ENCODE data around the gene SSBP4. TPM values are rescaled to one million over a fixed set of nuclear protein-coding genes. Genes with fewer than 3 reads are reported as not detected.
A peak's percentile ranks its signal among the peaks of the same experiment; 100 is the strongest.

Gene SSBP4
- total and polyA plus RNA-seq, 2 experiments from 2014 or later, result 44.4 to 52.0 TPM

- TF ChIP-seq CTCF (conservative IDR thresholded peaks at IDR 0.05; ENCODE audit: low read depth in 2 of 2), result no peak
- no peak for TF ChIP-seq REST (IDR thresholded peaks at IDR 0.05; ENCODE audit: unreplicated experiment)
Measured at GRCh38 chr19:18416778-18417249, 2.4 kb upstream of the SSBP4 start (continued).

GRCh38 chr19:18417250-18418028 lies 1.8 kb upstream of the SSBP4 start:
- Mint-ChIP-seq H3K9me3 (no peaks in the 10 kb centered on the region), H3K36me3 (ENCODE audit: low read depth) (no peaks in the 10 kb centered on the region), H3K27me3 (ENCODE audit: insufficient read depth, low read depth, poor library complexity) (peaks cover 54% of the 10 kb centered on the region), H3K4me1 (peaks cover 33% of the 10 kb centered on the region), H3K4me3 (peak overlapping the region; percentile 75), H3K27ac (peak overlapping the region; percentile 37; the same call in 1 of the 2 replicates)
- Histone ChIP-seq H3K27me3 (ENCODE audit: insufficient read depth) (peaks cover 39% of the 10 kb centered on the region), H3K79me2 (replicated peaks; ENCODE audit: insufficient read depth) (no peaks in the 10 kb centered on the region), H3K9me2 (ENCODE audit: insufficient read depth) (no peaks in the 10 kb centered on the region), H3F3A (replicated peaks; ENCODE audit: low read depth) (peaks cover 24% of the 10 kb centered on the region), H3K4me3 (peak overlapping the region; percentile 73), H3K4me2 (peak overlapping the region; percentile 97), H3K27ac (ENCODE audit: low read depth) (0 out of 2 replicates have a peak overlapping the region, but pooled peaks have one; percentile 63), H2AFZ (peak overlapping the region; percentile 92), H3K4me1 (ENCODE audit: insufficient read depth) (peaks cover 8% of the 10 kb centered on the region), H3K36me3 (ENCODE audit: insufficient read depth) (no peaks in the 10 kb centered on the region), H4K20me1 (replicated peaks; ENCODE audit: insufficient read depth) (no peaks in the 10 kb centered on the region; the same call in 1 of the 2 replicates)
- TF ChIP-seq EZH2phosphoT487 (IDR thresholded peaks at IDR 0.05; ENCODE audit: unreplicated experiment) (no peak), ETS1 (IDR thresholded peaks at IDR 0.05) (peak; percentile 48; the same call in 1 of the 2 replicates)
- ATAC-seq (peak; percentile 52), DNase-seq (ENCODE audit: low spot score) (peak; percentile 89)
